Measurements from ENCODE around the gene MET. TPM values are rescaled to one million over a fixed set of nuclear protein-coding genes. Genes with fewer than 3 reads are reported as not detected.

MET gene
- total and polyA plus RNA-seq, 2 of the 8 experiments (the other 6 are each of a cell fraction or from before 2014, with no cell fraction given) = 3.5 to 12.9 TPM

DNA sequence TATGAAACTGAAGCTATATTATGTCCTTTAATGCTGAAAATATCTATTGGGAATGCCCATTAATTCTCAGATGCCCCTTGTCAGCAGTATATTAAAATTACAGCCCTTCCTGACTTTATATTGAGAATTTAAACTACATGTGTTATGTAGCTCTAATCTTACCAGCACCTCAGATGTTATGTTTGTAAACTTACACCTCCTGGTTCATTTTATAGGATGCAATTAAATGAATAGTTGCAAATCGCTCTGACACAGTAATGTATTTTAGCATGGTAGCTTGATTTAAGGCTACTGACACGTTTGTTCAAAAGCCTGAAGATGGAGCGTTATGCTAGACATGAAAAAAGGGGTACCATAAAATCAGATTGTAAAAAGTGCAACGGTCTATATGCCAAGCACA lies 35.0 kb upstream of the MET start:
- H3K4me1 ChIP-seq (replicated peaks in 1 of 4; ENCODE audit: control insufficient read depth in 3 of 4, insufficient read depth in 4 of 4, low read length in 3 of 4) = no peaks in the 10 kb centered on the region
- no peak overlapping the region for H4K5ac ChIP-seq (ENCODE audit: insufficient read length, low read depth, low read length)
- no peak overlapping the region for H3K18ac ChIP-seq (ENCODE audit: extremely low read depth, low read length)
- no peak overlapping the region for H3K27ac ChIP-seq (ENCODE audit: low read depth, low read length)
- no peaks in the 10 kb centered on the region for H3K23me2 ChIP-seq (ENCODE audit: low read depth, low read length)
- POLR2A ChIA-PET (ENCODE audit: partially characterized antibody) = interaction anchor here (0.5 kb wide), 1 partner anchor 156 kb away, joined by 4 read pairs; no protein-coding TSS in a partner anchor
- peaks cover 0 to 13% of the 10 kb centered on the region in 2 experiments; a peak in 2 of 4 replicates for H3K9me3 ChIP-seq (ENCODE audit: insufficient read depth in 2 of 2, low read depth in 1 of 2, low read length in 1 of 2)
- no peak overlapping the region for H2BK15ac ChIP-seq (ENCODE audit: low read length)
- 96% methylated on average over 4 of the region's 4 CpGs; no CpG with 5 or more reads in 1 of the 2 experiments for WGBS, 2 experiments (ENCODE audit: extremely low coverage in 1 of 2, insufficient coverage in 1 of 2, insufficient read length in 1 of 2, insufficient replicate concordance in 2 of 2, low coverage in 1 of 2, low lambda C conversion rate in 2 of 2, missing lambda C conversion rate in 1 of 2)
- H3K4ac ChIP-seq (replicated peaks; ENCODE audit: insufficient read length, low read depth, low read length) = no peak overlapping the region
- H2BK5ac ChIP-seq (ENCODE audit: low read depth, low read length) = no peak overlapping the region
- no peak overlapping the region for H3K4me3 ChIP-seq (ENCODE audit: extremely low read depth in 1 of 4, insufficient read depth in 2 of 4, low read depth in 3 of 4, low read length in 4 of 4)
- no peak overlapping the region for H4K91ac ChIP-seq (replicated peaks; ENCODE audit: insufficient read length, low read length)
- peaks cover 0 to 3% (median 0%) of the 10 kb centered on the region in 4 experiments; a peak in 1 of 8 replicates for H3K36me3 ChIP-seq (ENCODE audit: control insufficient read depth in 2 of 4, insufficient read depth in 4 of 4, low read length in 3 of 4)
- no peak overlapping the region for H2AFZ ChIP-seq (ENCODE audit: low read length)
- no peak overlapping the region for H3K9ac ChIP-seq (replicated peaks in 1 of 4; ENCODE audit: extremely low read depth in 1 of 4, low read depth in 3 of 4, low read length in 3 of 4)
- FAIRE-seq = no peak
- CTCF ChIA-PET (ENCODE audit: partially characterized antibody) = interaction anchor here (0.9 to 1.0 kb wide), 2 partner anchors 25 to 49 kb away, joined by 3 to 4 read pairs; no protein-coding TSS in a partner anchor
- H3K79me2 ChIP-seq (ENCODE audit: control insufficient read depth in 1 of 2, insufficient read depth in 2 of 2, low read length in 2 of 2) = no peaks in the 10 kb centered on the region
- H2BK12ac ChIP-seq (ENCODE audit: low read depth, low read length) = no peak overlapping the region
- H3K79me1 ChIP-seq (ENCODE audit: low read depth, low read length) = no peaks in the 10 kb centered on the region
- no peak overlapping the region for H3K14ac ChIP-seq (ENCODE audit: insufficient read length)
- H4K8ac ChIP-seq (ENCODE audit: extremely low read depth, insufficient read depth, low read length) = no peak overlapping the region
- no peak overlapping the region for H3K4me2 ChIP-seq (ENCODE audit: insufficient read depth in 1 of 2, low read depth in 2 of 2, low read length in 2 of 2)
- no peak overlapping the region for H3K23ac ChIP-seq (ENCODE audit: insufficient read length)
- no peak overlapping the region for H2AK5ac ChIP-seq (ENCODE audit: low read depth, low read length)
- H3K27me3 ChIP-seq (replicated peaks in 1 of 4; ENCODE audit: control insufficient read depth in 3 of 4, extremely low read depth in 1 of 4, insufficient read depth in 3 of 4, low read length in 3 of 4) = no peaks in the 10 kb centered on the region
- no peaks in the 10 kb centered on the region for H4K20me1 ChIP-seq (replicated peaks in 1 of 2; ENCODE audit: control insufficient read depth in 1 of 2, insufficient read depth in 2 of 2, low read length in 2 of 2)
- no peak overlapping the region for H2BK20ac ChIP-seq (ENCODE audit: low read length)
- no peak for DNase-seq (ENCODE audit: low read depth in 1 of 2, low spot score in 2 of 2)
- no peak overlapping the region for H2BK120ac ChIP-seq (replicated peaks; ENCODE audit: low read depth, low read length)
- H3K56ac ChIP-seq (replicated peaks; ENCODE audit: insufficient read length, low read depth, low read length) = no peak overlapping the region
- TF ChIP-seq BRCA1 (IDR thresholded peaks at IDR 0.05; ENCODE audit: low read depth, low read length) (no peak), TCF12 (IDR thresholded peaks at IDR 0.05; ENCODE audit: low read depth, low read length) (no peak), SIN3A (conservative IDR thresholded peaks at IDR 0.05 in 1 of 2, IDR thresholded peaks at IDR 0.05 in 1 of 2; ENCODE audit: low read depth in 1 of 2, low read length in 2 of 2) (no peak), KDM1A (IDR thresholded peaks at IDR 0.05; ENCODE audit: borderline replicate concordance, low read length) (no peak), GABPA (IDR thresholded peaks at IDR 0.05; ENCODE audit: borderline replicate concordance, insufficient read depth, low read length) (no peak), JUND (IDR thresholded peaks at IDR 0.05; ENCODE audit: low read length) (no peak), MAFK (IDR thresholded peaks at IDR 0.05; ENCODE audit: low read depth, low read length) (no peak), EZH2 (IDR thresholded peaks at IDR 0.05; ENCODE audit: low read depth, low read length, severe bottlenecking) (no peak), SP1 (IDR thresholded peaks at IDR 0.05; ENCODE audit: low read depth, low read length) (no peak), SRF (IDR thresholded peaks at IDR 0.05; ENCODE audit: low read depth, low read length) (no peak), CBX8 (IDR thresholded peaks at IDR 0.05; ENCODE audit: borderline replicate concordance, low read depth, low read length) (no peak), HDAC6 (IDR thresholded peaks at IDR 0.05; ENCODE audit: low read depth, low read length) (no peak), KDM4A (IDR thresholded peaks at IDR 0.05; ENCODE audit: low read depth, low read length, severe bottlenecking) (no peak)
- TF ChIP-seq, protein P1, sequence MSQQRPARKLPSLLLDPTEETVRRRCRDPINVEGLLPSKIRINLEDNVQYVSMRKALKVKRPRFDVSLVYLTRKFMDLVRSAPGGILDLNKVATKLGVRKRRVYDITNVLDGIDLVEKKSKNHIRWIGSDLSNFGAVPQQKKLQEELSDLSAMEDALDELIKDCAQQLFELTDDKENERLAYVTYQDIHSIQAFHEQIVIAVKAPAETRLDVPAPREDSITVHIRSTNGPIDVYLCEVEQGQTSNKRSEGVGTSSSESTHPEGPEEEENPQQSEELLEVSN (IDR thresholded peaks at IDR 0.05) = no peak
